Islet precursor cell (in vitro differentiated cells): ENCODE data around the gene PCDHA7.
A peak's percentile ranks its signal among the peaks of the same experiment; 100 is the strongest.
"Not testable (repeated sequence)": the region's sequence is repeated elsewhere in the genome, so short reads cannot be mapped to it uniquely, and the experiment has no call there.

Experiments
- DNase-seq: peaks from one replicate; pipeline ENCODE4 v3.0.0-alpha.2; 2018

Gene PCDHA7

DNA sequence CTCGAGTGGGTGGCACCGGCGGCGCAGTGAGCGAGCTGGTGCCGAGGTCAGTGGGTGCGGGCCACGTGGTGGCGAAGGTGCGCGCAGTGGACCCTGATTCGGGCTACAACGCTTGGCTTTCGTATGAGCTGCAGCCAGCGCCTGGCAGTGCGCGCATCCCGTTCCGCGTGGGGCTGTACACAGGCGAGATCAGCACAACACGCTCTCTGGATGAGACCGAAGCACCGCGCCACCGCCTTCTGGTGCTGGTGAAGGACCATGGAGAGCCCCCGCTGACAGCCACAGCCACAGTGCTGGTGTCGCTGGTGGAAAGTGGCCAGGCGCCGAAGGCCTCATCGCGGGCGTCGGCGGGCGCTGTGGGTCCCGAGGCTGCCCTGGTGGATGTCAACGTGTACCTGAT is 10.6 kb upstream of the PCDHA7 start:
- DNase-seq: no peak

DNA sequence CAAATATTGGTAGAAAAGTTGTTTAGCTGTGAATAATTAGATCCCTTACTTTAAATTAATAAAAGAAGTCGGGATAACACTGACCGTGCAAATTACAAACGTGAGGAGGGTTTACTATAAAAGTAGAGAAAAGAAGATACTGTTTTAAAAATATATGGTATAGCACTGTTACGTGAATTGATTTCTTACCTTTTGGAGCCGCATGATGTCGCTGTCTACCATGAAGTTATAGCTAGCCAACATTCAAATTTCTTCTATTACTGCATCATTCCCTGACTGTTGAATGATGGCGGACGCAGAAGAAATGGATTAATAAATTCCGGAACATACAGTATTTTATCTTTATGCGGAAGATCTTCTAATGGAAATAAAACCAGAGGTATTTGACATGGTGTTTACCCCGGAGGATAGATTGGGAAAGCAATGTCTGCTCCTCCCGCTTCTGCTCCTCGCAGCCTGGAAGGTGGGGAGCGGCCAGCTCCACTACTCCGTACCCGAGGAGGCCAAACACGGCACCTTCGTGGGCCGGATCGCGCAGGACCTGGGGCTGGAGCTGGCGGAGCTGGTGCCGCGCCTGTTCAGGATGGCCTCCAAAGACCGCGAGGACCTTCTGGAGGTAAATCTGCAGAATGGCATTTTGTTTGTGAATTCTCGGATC is 6.2 kb upstream of the PCDHA7 start, which contains the start of gene PCDHA6:
TSS of gene PCDHA6 (plus strand) at position 257 of the 658 bp plus-strand sequence. CDS start at position 389, 132 bp downstream.
- DNase-seq: no peak

DNA sequence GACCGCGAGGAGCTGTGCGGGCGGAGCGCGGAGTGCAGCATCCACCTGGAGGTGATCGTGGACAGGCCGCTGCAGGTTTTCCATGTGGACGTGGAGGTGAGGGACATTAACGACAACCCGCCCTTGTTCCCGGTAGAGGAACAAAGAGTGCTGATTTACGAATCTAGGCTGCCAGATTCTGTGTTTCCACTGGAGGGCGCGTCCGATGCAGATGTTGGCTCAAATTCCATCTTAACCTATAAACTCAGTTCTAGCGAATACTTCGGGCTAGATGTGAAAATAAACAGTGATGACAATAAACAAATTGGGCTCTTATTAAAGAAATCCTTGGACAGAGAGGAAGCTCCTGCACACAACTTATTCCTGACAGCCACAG is 5.7 kb upstream of the PCDHA7 start:
- no peak for DNase-seq

DNA sequence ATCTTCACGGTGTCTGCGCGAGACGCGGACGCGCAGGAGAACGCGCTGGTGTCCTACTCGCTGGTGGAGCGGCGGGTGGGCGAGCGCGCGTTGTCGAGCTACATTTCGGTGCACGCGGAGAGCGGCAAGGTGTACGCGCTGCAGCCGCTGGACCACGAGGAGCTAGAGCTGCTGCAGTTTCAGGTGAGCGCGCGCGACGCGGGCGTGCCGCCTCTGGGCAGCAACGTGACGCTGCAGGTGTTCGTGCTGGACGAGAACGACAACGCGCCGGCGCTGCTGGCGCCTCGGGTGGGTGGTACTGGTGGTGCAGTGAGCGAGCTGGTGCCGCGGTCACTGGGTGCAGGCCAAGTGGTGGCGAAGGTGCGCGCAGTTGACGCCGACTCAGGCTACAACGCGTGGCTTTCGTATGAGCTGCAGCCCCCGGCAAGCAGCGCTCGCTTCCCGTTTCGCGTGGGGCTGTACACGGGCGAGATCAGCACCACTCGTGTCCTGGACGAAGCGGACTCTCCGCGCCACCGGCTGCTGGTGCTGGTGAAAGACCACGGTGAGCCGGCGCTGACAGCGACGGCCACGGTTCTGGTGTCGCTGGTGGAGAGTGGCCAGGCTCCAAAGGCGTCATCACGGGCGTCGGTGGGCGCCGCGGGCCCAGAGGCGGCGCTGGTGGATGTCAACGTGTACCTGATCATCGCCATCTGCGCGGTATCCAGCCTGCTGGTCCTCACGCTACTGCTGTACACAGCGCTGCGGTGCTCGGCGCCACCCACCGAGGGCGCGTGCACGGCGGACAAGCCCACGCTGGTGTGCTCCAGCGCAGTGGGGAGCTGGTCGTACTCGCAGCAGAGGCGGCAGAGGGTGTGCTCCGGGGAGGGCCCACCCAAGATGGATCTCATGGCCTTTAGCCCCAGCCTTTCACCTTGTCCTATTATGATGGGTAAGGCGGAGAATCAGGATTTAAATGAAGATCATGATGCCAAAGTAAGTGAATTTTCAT is 4.3 kb upstream of the PCDHA7 start:
- DNase-seq: not testable (repeated sequence)

DNA sequence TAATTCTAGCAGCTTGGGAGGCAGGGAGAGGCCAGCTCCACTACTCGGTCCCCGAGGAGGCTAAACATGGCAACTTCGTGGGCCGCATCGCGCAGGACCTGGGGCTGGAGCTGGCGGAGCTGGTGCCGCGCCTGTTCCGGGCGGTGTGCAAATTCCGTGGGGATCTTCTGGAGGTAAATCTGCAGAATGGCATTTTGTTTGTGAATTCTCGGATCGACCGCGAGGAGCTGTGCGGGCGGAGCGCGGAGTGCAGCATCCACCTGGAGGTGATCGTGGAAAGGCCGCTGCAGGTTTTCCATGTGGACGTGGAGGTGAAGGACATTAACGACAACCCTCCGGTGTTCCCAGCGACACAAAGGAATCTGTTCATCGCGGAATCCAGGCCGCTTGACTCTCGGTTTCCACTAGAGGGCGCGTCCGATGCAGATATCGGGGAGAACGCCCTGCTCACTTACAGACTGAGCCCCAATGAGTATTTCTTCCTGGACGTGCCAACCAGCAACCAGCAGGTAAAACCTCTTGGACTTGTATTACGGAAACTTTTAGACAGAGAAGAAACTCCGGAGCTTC is 455 bp downstream of the PCDHA7 start:
- DNase-seq: not testable (repeated sequence)

DNA sequence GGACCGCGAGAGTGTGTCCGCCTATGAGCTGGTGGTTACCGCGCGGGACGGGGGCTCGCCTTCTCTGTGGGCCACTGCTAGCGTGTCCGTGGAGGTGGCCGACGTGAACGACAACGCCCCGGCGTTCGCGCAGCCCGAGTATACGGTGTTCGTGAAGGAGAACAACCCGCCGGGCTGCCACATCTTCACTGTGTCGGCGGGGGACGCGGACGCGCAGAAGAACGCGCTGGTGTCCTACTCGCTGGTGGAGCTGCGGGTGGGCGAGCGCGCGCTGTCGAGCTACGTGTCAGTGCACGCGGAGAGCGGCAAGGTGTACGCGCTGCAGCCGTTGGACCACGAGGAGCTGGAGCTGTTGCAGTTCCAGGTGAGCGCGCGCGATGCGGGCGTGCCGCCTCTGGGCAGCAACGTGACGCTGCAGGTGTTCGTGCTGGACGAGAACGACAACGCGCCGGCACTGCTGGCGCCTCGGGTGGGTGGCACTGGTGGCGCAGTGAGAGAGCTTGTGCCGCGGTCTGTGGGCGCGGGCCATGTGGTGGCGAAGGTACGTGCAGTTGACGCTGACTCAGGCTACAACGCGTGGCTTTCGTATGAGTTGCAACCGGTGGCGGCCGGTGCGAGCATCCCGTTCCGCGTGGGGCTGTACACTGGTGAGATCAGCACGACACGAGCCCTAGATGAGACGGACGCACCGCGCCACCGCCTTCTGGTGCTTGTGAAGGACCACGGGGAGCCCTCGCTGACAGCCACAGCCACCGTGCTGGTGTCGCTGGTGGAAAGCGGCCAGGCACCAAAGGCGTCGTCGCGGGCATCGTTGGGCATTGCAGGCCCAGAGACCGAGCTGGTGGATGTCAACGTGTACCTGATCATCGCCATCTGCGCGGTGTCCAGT is 1.8 kb downstream of the PCDHA7 start:
- no peak for DNase-seq

DNA sequence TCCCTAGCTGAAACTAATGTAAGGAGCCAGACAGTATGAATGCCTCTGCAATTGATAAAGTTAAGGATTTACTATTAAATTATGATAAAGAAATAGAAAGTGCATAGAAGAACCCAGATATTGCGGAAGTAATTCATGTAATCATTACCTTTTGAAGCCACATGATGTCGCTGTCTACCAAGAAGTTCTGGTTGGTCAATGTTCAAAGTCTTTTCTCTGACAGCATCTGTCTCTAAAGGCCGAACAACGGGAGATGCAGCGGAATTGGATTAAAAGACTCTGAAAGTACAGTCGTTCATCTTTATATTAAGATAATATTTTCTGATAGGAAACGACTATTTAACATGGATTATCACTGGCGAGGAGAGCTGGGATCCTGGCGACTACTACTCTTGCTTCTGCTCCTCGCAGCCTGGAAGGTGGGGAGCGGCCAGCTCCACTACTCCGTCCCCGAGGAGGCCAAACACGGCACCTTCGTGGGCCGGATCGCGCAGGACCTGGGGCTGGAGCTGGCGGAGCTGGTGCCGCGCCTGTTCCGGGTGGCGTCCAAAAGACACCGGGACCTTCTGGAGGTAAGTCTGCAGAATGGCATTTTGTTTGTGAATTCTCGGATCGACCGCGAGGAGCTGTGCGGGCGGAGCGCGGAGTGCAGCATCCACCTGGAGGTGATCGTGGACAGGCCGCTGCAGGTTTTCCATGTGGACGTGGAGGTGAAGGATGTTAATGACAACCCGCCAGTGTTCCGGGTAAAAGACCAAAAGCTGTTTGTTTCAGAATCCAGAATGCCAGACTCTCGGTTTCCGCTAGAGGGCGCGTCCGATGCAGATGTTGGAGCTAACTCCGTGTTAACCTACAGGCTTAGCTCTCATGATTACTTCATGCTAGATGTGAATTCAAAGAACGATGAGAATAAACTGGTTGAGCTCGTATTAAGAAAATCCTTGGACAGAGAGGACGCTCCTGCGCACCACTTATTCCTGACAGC is 7.2 kb downstream of the PCDHA7 start, which contains the start of gene PCDHA8:
TSS of gene PCDHA8 (plus strand) at position 210 of the 985 bp plus-strand sequence. CDS start at position 345, 135 bp downstream.
- DNase-seq: no peak

DNA sequence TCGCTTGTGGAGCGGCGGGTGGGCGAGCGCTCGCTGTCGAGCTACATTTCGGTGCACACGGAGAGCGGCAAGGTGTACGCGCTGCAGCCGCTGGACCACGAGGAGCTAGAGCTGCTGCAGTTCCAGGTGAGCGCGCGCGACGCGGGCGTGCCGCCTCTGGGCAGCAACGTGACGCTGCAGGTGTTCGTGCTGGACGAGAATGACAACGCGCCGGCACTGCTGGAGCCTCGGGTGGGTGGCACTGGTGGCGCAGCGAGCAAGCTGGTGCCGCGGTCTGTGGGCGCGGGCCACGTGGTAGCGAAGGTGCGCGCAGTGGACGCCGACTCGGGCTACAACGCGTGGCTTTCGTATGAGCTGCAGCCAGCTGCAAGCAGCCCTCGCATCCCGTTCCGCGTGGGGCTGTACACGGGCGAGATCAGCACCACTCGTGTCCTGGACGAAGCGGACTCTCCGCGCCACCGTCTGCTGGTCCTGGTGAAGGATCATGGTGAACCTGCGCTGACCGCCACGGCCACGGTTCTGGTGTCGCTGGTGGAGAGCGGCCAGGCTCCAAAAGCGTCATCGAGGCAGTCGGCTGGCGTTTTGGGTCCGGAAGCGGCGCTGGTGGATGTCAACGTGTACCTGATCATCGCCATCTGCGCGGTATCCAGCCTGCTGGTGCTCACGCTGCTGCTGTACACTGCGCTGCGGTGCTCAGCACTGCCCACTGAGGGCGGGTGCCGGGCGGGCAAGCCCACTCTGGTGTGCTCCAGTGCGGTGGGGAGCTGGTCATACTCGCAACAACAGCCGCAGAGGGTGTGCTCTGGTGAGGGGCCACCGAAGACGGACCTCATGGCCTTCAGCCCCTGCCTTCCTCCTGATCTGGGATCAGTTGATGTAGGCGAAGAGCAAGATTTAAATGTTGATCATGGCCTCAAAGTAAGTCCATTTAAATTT is 9.0 kb downstream of the PCDHA7 start:
- no peak for DNase-seq

DNA sequence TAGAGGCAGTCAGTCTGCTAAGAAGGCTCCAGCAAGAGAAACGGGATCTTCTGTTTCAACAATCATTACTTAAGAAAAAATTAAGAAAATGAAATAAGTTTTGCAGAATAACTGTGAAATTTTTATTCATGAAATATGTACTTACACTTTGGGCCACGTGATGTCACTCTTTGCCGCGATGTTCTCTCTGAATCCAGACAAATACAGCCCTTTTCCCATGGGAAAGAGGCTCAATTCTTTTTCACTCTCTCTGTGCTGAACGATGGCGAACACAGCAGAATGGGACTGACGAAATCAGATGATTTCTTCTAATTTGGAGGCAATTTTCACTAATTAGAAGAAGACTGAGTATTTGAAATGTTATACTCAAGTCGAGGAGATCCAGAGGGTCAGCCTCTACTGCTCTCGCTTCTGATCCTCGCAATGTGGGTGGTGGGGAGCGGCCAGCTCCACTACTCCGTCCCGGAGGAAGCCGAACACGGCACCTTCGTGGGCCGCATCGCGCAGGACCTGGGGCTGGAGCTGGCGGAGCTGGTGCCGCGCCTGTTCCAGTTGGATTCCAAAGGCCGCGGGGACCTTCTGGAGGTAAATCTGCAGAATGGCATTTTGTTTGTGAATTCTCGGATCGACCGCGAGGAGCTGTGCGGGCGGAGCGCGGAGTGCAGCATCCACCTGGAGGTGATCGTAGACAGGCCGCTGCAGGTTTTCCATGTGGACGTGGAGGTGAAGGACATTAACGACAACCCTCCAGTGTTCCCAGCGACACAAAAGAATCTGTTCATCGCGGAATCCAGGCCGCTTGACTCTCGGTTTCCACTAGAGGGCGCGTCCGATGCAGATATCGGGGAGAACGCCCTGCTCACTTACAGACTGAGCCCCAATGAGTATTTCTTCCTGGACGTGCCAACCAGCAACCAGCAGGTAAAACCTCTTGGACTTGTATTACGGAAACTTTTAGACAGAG is 14.4 kb downstream of the PCDHA7 start, which contains the start of gene PCDHA9:
TSS of gene PCDHA9 (plus strand) at position 244 of the 964 bp plus-strand sequence. CDS start at position 358, 114 bp downstream.
- not testable (repeated sequence) for DNase-seq

DNA sequence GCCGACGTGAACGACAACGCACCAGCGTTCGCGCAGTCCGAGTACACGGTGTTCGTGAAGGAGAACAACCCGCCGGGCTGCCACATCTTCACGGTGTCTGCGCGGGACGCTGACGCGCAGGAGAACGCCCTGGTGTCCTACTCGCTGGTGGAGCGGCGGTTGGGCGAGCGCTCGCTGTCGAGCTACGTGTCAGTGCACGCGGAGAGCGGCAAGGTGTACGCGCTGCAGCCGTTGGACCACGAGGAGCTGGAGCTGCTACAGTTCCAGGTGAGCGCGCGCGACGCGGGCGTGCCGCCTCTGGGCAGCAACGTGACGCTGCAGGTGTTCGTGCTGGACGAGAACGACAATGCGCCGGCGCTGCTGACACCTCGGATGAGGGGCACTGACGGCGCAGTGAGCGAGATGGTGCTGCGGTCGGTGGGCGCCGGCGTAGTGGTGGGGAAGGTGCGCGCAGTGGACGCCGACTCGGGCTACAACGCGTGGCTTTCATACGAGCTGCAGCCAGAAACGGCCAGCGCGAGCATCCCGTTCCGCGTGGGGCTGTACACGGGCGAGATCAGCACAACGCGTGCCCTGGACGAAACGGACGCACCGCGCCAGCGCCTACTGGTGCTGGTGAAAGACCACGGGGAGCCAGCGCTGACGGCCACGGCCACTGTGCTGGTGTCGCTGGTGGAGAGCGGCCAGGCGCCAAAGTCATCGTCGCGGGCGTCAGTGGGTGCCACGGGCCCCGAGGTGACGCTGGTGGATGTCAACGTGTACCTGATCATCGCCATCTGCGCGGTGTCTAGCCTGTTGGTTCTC is 16.0 kb downstream of the PCDHA7 start:
- DNase-seq: not testable (repeated sequence)

DNA sequence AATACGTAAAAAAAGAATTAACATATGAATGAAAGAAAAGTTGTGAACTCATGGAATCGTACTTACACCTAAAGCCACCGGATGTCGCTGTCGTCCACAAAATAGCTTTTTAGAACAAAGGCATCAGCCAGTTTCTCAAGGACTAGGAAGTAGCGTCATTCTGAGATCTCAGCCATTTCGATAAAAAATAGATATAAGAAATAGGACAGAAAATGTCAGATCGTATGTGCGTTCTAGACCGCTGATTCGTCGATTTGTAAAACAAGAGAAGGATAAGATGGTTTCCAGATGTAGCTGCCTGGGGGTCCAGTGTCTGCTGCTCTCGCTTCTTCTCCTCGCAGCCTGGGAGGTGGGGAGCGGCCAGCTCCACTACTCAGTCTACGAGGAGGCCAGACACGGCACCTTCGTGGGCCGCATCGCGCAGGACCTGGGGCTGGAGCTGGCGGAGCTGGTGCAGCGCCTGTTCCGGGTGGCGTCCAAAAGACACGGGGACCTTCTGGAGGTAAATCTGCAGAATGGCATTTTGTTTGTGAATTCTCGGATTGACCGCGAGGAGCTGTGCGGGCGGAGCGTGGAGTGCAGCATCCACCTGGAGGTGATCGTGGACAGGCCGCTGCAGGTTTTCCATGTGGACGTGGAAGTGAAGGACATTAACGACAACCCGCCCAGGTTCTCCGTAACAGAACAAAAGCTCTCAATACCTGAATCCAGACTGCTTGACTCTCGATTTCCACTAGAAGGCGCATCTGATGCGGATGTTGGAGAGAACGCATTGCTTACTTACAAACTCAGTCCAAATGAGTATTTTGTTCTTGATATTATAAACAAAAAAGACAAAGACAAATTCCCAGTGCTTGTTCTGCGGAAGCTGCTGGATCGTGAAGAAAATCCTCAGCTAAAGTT is 22.0 kb downstream of the PCDHA7 start, which contains the start of gene PCDHA10:
TSS of gene PCDHA10 (plus strand) at position 126 of the 903 bp plus-strand sequence. CDS start at position 278, 152 bp downstream.
- DNase-seq: peak; percentile 73

DNA sequence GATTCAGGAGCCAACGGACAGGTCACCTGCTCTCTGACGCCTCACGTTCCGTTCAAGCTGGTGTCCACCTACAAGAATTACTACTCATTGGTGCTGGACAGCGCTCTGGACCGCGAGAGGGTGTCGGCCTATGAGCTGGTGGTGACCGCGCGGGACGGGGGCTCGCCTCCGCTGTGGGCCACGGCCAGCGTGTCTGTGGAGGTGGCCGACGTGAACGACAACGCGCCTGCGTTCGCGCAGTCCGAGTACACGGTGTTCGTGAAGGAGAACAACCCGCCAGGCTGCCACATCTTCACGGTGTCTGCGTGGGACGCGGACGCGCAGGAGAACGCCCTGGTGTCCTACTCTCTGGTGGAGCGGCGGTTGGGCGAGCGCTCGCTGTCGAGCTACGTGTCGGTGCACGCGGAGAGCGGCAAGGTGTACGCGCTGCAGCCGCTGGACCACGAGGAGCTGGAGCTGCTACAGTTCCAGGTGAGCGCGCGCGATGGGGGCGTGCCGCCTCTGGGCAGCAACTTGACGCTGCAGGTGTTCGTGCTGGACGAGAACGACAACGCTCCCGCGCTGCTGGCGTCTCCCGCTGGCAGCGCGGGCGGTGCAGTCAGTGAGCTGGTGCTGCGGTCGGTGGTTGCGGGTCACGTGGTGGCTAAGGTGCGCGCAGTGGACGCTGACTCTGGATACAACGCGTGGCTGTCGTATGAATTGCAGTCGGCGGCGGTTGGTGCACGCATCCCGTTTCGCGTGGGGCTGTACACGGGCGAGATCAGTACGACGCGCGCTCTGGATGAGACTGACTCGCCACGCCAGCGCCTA is 23.3 kb downstream of the PCDHA7 start:
- DNase-seq: no peak

DNA sequence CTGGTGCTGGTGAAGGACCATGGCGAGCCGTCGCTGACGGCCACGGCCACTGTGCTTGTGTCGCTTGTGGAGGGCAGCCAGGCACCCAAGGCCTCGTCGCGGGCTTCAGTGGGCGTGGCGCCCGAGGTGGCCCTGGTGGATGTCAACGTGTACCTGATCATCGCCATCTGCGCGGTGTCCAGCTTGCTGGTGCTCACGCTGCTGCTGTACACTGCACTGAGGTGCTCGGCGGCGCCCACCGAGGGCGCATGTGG is 23.8 kb downstream of the PCDHA7 start:
- no peak for DNase-seq

DNA sequence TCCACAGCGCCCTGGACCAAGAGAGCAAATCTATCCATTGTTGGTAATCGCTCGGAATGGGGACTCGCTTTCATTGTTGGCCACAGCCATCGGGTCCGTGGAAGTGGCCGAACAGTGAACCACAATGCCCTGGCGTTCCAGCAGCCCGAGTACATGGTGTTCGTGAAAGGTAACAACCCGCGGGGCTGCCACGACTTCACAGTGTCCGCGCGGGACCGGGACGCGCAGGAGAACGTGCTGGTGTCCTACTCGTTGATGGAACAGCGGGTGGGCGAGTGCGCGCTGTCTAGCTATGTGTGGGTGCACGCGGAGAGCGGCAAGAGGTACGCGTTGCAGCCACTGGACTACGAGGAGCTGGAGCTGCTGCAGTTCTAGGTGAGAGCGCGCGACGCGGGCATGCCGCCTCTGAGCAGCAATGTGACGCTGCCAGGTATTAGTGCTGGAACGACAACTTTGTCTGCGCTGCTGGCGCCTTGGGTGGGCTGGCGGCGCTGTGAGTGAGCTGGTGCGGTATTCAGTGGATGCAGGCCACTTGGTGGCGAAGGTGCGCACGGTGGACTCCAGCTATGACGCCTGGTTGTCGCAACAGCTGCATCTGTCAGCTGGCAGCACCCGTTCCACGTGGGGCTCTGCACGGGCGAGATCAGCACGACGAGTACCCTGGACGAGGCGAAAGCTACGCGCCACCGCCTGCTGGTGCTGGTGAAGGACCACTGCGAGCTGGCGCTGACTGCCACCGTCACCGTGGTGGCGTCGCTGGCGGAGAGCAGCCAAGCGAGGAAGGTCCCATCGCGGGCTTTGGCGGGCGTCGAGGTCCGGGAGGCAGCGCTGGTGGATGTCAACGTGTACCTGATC is 28.6 kb downstream of the PCDHA7 start:
- no peak for DNase-seq
